Adrenal gland (tissue), 5 donors: ENCODE data around the gene DRC7.

Source experiments
- POLR2A ChIP-seq, 2 donors: fragments of 450-650 bp; IDR thresholded peaks; one replicate each; pipeline ENCODE4 v1.6.1; 2017; ENCODE audit warnings: antibody characterized with exemption in 2 of 2, mild to moderate bottlenecking in 2 of 2, moderate library complexity in 1 of 2
- TF ChIP-seq, protein P1 (sequence below), 6 experiments: fragments of 450-650 bp in 4 of 6; fragments of 200-600 bp in 2 of 6; sonication (generic) in 1 of 6; IDR thresholded peaks; 1 replicate in 5 of 6; 2 replicates in 1 of 6; pipeline versions ENCODE4 v1.5.1 to v1.8.0; 2016 to 2021; ENCODE audit warnings: antibody characterized with exemption in 6 of 6, mild to moderate bottlenecking in 2 of 6, moderate library complexity in 1 of 6
- donor health status: DM: no; HTN: no; CAD: no.

DNA sequence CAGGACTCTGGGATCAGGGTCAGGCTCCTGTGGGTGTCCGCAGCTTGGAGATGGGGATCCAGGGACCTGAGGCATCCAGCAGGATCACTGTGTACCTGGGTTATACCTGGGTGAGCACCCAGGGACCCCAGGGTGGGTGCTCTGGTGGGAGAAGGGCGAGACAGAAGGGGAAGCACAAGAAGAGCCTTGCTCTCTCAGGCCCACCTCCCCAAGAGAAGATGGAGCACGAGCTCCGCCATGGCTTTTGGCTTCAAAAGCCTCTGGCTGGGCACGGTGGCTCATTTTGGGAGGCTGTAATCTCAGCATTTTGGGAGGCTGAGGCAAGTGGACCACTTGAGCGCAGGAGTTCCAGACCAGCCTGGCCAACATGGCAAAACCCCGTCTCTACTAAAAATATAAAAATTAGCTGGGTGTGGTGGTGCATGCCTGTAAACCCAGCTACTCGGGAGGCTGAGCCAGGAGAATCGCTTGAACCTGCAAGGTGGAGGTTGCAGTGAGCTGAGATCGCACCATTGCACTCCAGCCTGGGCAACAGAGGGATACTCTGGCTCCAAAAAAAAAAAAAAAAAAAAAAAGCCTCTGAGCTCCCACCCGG is 8.9 kb downstream of the DRC7 start:
- TF ChIP-seq, protein P1, sequence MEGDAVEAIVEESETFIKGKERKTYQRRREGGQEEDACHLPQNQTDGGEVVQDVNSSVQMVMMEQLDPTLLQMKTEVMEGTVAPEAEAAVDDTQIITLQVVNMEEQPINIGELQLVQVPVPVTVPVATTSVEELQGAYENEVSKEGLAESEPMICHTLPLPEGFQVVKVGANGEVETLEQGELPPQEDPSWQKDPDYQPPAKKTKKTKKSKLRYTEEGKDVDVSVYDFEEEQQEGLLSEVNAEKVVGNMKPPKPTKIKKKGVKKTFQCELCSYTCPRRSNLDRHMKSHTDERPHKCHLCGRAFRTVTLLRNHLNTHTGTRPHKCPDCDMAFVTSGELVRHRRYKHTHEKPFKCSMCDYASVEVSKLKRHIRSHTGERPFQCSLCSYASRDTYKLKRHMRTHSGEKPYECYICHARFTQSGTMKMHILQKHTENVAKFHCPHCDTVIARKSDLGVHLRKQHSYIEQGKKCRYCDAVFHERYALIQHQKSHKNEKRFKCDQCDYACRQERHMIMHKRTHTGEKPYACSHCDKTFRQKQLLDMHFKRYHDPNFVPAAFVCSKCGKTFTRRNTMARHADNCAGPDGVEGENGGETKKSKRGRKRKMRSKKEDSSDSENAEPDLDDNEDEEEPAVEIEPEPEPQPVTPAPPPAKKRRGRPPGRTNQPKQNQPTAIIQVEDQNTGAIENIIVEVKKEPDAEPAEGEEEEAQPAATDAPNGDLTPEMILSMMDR (IDR thresholded peaks at IDR 0.05), result no peak
- TF ChIP-seq POLR2A (IDR thresholded peaks at IDR 0.05), result no peak
